Sigmoid colon (tissue), 7 donors: ENCODE results near the gene BORCS6. TPM values are rescaled to one million over a fixed set of nuclear protein-coding genes. Genes with fewer than 3 reads are reported as not detected.

ENCODE experiments used
- DNase-seq: peaks from one replicate; pipeline ENCODE4 v3.0.0-alpha.2; 2019
- H3K27ac ChIP-seq, 4 donors: fragments of 200-600 bp; sonication (generic); one replicate each; pipeline ENCODE4 v1.5.1; 2016 to 2019; ENCODE audit warnings: mild to moderate bottlenecking in 1 of 4
- H3K27me3 ChIP-seq, 3 donors: fragments of 200-600 bp; sonication (generic); one replicate each; pipeline ENCODE4 v1.5.1; 2019; ENCODE audit warnings: mild to moderate bottlenecking in 1 of 3
- H3K36me3 ChIP-seq, 4 donors: fragments of 200-600 bp; sonication (generic); one replicate each; pipeline ENCODE4 v1.5.1; 2016 to 2019
- H3K4me1 ChIP-seq, 4 donors: fragments of 200-600 bp; sonication (generic); one replicate each; pipeline ENCODE4 v1.5.1; 2017 to 2019
- H3K4me3 ChIP-seq, 4 donors: fragments of 200-600 bp; sonication (generic); one replicate each; pipeline ENCODE4 v1.5.1; 2017 to 2019; ENCODE audit warnings: mild to moderate bottlenecking in 2 of 4, moderate library complexity in 1 of 4
- H3K9me3 ChIP-seq, 4 donors: fragments of 200-600 bp in 3 of 4; sonication (generic) in 3 of 4; one replicate each; pipeline versions ENCODE4 v1.5.1 to v1.6.1; 2013 to 2019
- CTCF ChIP-seq, 4 experiments: fragments of 450-650 bp in 3 of 4; fragments of 200-600 bp in 1 of 4; IDR thresholded peaks; one replicate each; pipeline ENCODE4 v1.5.1; 2016 to 2019; ENCODE audit warnings: antibody characterized with exemption in 4 of 4, mild to moderate bottlenecking in 3 of 4, moderate library complexity in 2 of 4
- EP300 ChIP-seq, 4 donors: sonication (generic); formaldehyde crosslinking; IDR thresholded peaks; one replicate each; pipeline ENCODE4 v1.6.1; 2017; ENCODE audit warnings: antibody characterized with exemption in 4 of 4
- POLR2A ChIP-seq, 2 donors: fragments of 450-650 bp; IDR thresholded peaks; one replicate each; pipeline ENCODE4 v1.6.1; 2016; ENCODE audit warnings: antibody characterized with exemption in 2 of 2, mild to moderate bottlenecking in 2 of 2, moderate library complexity in 2 of 2
- POLR2AphosphoS5 ChIP-seq, 4 donors: sonication (generic); formaldehyde crosslinking; IDR thresholded peaks; one replicate each; pipeline ENCODE4 v1.6.1; 2017; ENCODE audit warnings: antibody characterized with exemption in 4 of 4
- WGBS, 2 donors: extraction: QIAGEN DNeasy Blood & Tissue Kit; methylation state at CpG; one replicate each; pipeline ENCODE4 v1.1.7; 2013; 5-methylcytosine and 5-hydroxymethylcytosine counted together
- intact Hi-C: fragments of 100-400 bp; cut with DNase I; formaldehyde crosslinking; loops from one replicate; pipeline ENCODE4 v1.15.1; 2023
- polyA plus RNA-seq, 3 donors: library from polyadenylated mRNA; stranded (reverse); fragments of 200-250 nt; gene quantifications; one replicate each; pipeline ENCODE4 v1.2.3, GENCODE V29; 2013
- total RNA-seq, 4 donors: library from RNA; depleted of rRNA; stranded (reverse); fragments of >200 nt; gene quantifications; one replicate each; pipeline ENCODE4 v1.1.0, GENCODE V29; 2016
- donor health status: healthy with polysubstance abuse.
- donor health status: Bipolar disorder and iron deficiency.
- donor health status: healthy.

BORCS6 gene
- total and polyA plus RNA-seq, 7 donors = 7.7 to 17.7 (median 13.9) TPM

GRCh38 chr17:8158267-8159031, 31.5 kb downstream of the BORCS6 start:
- intact Hi-C loops = loop anchor here (1.0 to 5.0 kb wide), 4 partner anchors 20 to 316 kb away; partner anchors contain the start of gene HES7
- Histone ChIP-seq H3K36me3 (peaks cover 0 to 22% (median 14%) of the 10 kb centered on the region in 4 donors), H3K27me3 (no peaks in the 10 kb centered on the region), H3K4me1 (peaks cover 0 to 59% (median 54%) of the 10 kb centered on the region in 4 donors), H3K27ac (peak overlapping the region; percentile 98 to 100 (median 99)), H3K4me3 (peak overlapping the region in 1 of 4 donors; percentile 9), H3K9me3 (no peaks in the 10 kb centered on the region)
- peak; percentile 96 for DNase-seq
- WGBS, 2 donors = 38 to 48% methylated on average over 20 of the region's 20 CpGs
- no peak for TF ChIP-seq EP300 (IDR thresholded peaks at IDR 0.05)
- TF ChIP-seq POLR2A (IDR thresholded peaks at IDR 0.05) = no peak
- TF ChIP-seq POLR2AphosphoS5 (IDR thresholded peaks at IDR 0.05) = peak; percentile 40 to 68 (median 64)
- TF ChIP-seq CTCF (IDR thresholded peaks at IDR 0.05) = peak in 3 of 4 experiments; percentile 82 to 89 (median 84)

- TF ChIP-seq POLR2AphosphoS5 (IDR thresholded peaks at IDR 0.05) (peak; percentile 100), CTCF (IDR thresholded peaks at IDR 0.05) (no peak), POLR2A (IDR thresholded peaks at IDR 0.05) (peak; percentile 100), EP300 (IDR thresholded peaks at IDR 0.05) (peak; percentile 59 to 98 (median 77))
- 0 to 1% methylated on average over 59 of the region's 59 CpGs for WGBS, 2 donors
- Histone ChIP-seq H3K4me3 (peak overlapping the region; percentile 93 to 97 (median 96)), H3K4me1 (peaks cover 0 to 58% (median 54%) of the 10 kb centered on the region in 4 donors), H3K36me3 (peaks cover 0 to 28% (median 20%) of the 10 kb centered on the region in 4 donors), H3K27me3 (no peaks in the 10 kb centered on the region), H3K27ac (peak overlapping the region; percentile 99 to 100 (median 100)), H3K9me3 (no peaks in the 10 kb centered on the region)
- intact Hi-C loops = loop anchor here (5.0 kb wide), 1 partner anchor 314 kb away; no protein-coding TSS in a partner anchor
- peak; percentile 100 for DNase-seq
Observed at GRCh38 chr17:8156246-8156992, 33.6 kb downstream of the BORCS6 start.

DNA sequence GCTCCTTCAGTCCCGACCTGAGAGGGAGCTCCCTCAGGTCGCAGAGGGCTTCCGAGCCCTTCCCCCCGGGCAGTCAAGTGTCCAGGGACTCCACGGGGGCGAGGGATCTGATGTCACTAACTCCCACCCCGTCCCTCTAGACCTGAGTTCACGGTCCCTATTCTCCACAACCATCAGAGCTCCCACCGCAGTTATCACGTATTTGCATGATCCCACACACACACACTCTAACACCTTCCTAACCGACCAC, 34.1 kb downstream of the BORCS6 start:
- DNase-seq = no peak
- no peak for TF ChIP-seq POLR2A (IDR thresholded peaks at IDR 0.05)
- no peak for TF ChIP-seq EP300 (IDR thresholded peaks at IDR 0.05)
- Histone ChIP-seq H3K27ac (peak overlapping the region; percentile 99 to 100 (median 100)), H3K36me3 (peaks cover 0 to 24% (median 15%) of the 10 kb centered on the region in 4 donors), H3K4me3 (peak overlapping the region; percentile 93 to 97 (median 96)), H3K4me1 (peaks cover 0 to 54% (median 51%) of the 10 kb centered on the region in 4 donors), H3K9me3 (no peaks in the 10 kb centered on the region), H3K27me3 (no peaks in the 10 kb centered on the region)
- intact Hi-C loops = loop anchor here (5.0 kb wide), 1 partner anchor 314 kb away; no protein-coding TSS in a partner anchor
- WGBS, 2 donors = 0 to 3% methylated on average over 11 of the region's 11 CpGs

GRCh38 chr17:8155231-8155995, 34.6 kb downstream of the BORCS6 start:
- Histone ChIP-seq H3K27me3 (no peaks in the 10 kb centered on the region), H3K27ac (peak overlapping the region; percentile 99 to 100 (median 100)), H3K9me3 (no peaks in the 10 kb centered on the region), H3K4me1 (peaks cover 0 to 54% (median 51%) of the 10 kb centered on the region in 4 donors), H3K36me3 (peaks cover 4 to 23% (median 14%) of the 10 kb centered on the region in 4 donors), H3K4me3 (peak overlapping the region; percentile 93 to 97 (median 96))
- TF ChIP-seq CTCF (IDR thresholded peaks at IDR 0.05) (no peak), EP300 (IDR thresholded peaks at IDR 0.05) (no peak), POLR2A (IDR thresholded peaks at IDR 0.05) (no peak), POLR2AphosphoS5 (IDR thresholded peaks at IDR 0.05) (peak in 2 of 4 donors; percentile 2 to 4)
- 14 to 43% methylated on average over 14 of the region's 14 CpGs for WGBS, 2 donors
- intact Hi-C loops = loop anchor here (5.0 kb wide), 1 partner anchor 313 kb away; no protein-coding TSS in a partner anchor
- DNase-seq = peak; percentile 67
